GM21528 (cell line): Measurements from ENCODE around the gene ALLC.

Experiments used
- ATAC-seq: cut with Tn5 transposase; IDR thresholded peaks from one replicate; pipeline ENCODE4 v1.9.1; 2021; ENCODE audit warnings: mild to moderate bottlenecking, moderate library complexity; ENCODE audit not compliant: unreplicated experiment, low FRiP score

The ALLC gene

DNA sequence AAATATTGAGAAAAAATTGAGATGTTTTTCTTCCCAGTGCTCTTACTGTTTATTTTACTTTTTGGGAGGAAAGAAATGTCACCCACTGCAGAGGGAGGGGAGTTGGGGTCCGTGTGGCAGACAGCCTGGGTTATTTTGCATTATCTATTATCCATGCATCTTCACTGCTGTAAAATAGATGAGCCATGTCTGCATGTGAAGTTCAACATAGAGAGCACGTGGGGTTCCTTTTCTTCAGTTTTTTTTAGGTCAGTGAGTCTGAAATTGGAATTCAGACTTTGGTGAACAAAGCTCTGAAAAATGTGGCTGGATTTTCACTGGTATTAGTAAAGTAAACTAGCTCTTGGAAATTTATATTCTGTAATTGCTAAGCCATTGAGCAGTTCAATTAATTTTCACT lies 47.8 kb downstream of the ALLC start:
- no peak for ATAC-seq

GRCh38 chr2:3706892-3707291 lies 48.9 kb downstream of the ALLC start:
- no peak for ATAC-seq

DNA sequence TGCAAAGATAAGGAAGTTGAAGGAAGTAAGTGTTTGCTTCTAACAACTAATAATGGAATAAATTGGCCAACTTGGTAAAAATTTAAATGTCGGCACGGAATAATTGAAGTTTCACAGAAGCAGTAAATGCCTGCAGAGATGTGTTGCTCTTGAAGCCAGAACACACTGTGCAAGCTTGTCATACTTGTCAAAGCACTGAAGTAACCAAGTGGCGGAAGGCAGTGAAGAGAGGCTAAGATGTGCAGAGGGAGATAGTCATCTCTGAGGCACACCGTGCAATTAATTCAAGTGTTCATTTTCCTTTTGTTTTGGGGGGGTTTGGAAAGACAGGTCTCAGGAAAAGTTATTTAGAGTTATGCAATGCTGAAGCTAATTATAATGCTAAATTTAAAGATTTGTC lies 50.6 kb downstream of the ALLC start:
- ATAC-seq: no peak

DNA sequence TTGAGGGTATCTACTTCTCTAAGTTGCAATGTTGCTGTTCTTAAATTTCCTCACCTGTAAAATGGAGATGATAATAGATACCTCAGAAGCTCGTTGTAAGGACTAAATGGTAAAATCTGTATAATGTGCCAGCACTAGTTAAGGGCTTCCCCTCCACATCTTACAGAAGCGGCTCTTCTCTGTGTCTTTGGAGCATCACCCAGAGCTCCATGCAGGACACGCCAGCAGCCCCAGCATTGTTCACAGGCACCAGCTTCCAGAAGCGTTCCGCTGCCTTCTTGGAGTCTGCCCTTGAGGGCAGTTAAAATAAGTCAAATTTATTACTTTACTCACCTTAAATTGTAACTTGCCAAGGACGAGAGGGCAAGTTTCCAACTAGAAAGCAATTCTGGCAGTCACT lies 51.2 kb downstream of the ALLC start:
- no peak for ATAC-seq

- no peak for ATAC-seq
Measured at GRCh38 chr2:3712424-3712823, 54.4 kb downstream of the ALLC start.

DNA sequence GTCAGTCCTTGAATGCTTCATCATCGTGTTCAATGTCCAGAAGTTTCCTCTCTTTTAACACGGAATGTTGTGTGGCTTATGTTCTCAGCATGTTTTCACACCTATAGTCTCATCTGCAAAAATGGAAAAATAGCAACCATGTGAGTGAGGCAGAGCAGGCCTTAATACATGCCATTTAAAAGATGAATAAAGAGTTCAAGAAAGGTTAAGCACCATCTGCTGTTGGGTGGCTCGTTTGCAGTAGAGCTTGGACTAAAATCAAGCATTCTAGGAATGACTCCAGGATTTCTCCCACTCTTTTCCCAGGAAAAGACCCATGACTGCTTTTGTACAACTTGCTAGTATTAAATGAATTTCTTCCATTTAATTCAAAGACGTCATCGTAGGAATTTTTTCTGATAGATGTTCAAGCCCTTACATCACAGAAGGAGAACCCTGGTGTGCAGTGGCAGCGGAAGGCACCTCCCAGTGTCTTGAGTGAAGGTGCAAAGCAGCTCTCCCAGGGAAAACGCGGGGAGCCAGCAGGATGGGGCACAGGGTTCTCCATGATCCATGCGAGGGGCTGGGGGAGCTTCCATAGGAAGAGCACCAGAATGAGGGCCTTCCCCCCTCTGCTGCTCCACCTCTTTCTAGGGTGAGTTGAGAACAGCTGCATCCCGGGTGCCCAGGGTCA lies 55.0 kb downstream of the ALLC start:
- no peak for ATAC-seq

DNA sequence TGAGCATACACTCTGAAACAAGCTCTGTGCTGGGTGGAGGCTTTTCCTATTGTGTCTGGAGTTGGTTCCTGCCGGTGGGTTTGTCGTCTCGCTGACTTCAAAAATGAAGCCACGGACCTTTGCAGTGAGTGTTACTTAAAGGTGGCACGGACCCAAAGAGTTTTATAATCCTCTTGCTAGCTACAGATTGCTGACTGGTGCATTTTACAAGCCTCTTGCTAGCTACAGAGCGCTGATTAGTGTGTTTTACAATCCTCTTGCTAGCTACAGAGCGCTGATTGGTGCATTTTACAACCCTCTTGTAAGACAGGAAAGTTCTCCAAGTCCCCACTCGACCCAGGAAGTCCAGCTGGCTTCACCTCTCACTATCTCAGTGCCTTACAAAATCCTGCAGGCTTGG lies 60.7 kb downstream of the ALLC start:
- no peak for ATAC-seq

DNA sequence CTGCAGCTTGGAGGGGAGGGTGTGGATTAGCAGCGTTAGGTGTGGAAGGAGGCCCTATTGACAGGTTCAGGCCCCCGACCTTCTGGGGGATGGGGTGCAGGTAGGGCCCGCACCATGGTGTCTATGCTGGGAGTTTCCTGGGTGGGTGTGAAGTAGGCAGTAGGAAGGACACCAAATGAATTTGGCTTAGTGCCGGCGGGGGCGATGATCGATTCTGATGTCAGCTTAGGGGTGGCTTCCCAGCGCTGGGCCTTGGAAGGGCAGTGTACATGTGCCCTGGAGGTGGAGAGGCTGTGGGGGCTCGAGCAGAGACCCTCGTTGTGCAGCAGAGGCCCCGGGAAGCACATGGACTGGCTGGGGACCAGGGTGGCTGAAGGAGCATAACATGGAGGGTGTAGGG lies 67.0 kb downstream of the ALLC start:
- no peak for ATAC-seq

DNA sequence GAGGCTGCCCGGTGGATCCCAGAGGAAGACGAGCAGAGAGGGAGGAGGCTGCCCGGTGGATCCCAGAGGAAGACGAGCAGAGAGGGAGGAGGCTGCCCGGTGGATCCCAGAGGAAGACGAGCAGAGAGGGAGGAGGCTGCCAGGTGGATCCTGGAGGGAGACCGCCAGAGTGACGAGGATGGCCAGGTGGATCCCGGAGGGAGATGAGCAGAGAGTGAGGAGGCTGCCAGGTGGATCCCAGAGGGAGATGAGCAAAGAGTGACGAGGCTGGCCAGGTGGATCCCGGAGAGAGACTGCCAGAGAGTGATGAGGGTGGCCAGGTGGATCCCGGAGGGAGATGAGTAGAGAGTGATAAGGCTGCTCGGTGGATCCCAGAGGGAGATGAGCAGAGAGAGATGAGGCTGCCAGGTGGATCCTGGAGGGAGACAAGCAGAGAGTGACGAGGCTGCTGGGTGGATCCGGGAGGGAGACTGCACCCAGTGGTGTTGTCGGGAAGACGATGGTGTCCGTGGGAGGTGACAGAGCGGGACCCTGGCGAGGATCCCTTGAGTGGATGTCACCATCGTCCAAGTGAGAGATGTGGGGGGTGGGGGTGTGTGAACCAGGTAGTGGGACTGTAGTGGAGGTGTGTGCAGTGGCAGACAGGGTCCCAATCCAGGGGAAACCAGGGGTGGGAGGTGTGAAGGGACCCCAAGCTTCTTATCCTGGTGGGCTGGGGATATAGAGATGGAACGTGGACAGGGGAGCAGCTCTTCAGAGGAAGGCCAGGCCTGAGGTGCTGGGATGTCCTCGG lies 67.7 kb downstream of the ALLC start:
- ATAC-seq: no peak

DNA sequence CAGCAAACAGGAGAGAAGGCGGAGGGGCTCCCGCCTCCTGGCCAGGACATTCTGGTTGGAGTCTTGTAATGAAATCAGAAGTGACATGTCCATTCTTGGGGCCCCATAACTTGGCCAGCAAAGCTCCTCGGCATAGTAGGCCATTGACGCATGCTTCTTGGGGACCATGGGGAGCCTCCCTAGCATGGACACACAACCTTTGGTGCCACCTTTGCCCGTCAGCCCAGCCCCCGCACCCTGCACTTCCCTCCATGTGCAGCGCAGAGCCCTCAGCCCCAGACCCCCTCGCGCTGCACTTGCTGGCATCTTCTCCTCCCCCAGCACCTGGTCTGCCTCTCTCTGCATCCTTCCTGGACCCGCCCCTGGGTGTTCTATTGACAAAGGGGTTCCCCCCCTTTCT lies 68.5 kb downstream of the ALLC start:
- no peak for ATAC-seq

GRCh38 chr2:3727397-3728045 lies 69.5 kb downstream of the ALLC start:
- ATAC-seq: no peak

GRCh38 chr2:3728104-3729054 lies 70.4 kb downstream of the ALLC start:
- no peak for ATAC-seq

DNA sequence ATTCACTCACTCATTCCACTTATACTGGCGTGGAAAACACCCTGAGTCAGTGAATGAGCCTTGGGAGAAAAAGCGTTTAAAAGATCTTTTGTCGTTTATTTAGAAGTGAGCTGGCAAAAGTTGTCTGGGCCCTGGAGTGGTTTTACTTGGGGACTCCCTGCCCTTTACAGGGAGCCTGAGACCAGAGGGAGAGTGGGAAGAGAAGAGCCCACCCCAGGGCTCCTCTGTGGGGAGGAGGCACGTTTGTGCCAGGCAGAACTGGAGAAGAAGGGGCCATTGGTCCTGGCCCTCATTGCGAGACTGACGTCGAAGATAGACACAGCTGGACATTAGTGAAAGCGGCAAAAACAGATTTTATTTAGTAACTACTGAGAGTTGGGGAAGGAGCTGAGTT lies 71.1 kb downstream of the ALLC start:
- ATAC-seq: no peak

- no peak for ATAC-seq
Measured at GRCh38 chr2:3729786-3730185, 71.8 kb downstream of the ALLC start.

GRCh38 chr2:3730646-3731045 lies 72.6 kb downstream of the ALLC start:
- ATAC-seq: no peak

DNA sequence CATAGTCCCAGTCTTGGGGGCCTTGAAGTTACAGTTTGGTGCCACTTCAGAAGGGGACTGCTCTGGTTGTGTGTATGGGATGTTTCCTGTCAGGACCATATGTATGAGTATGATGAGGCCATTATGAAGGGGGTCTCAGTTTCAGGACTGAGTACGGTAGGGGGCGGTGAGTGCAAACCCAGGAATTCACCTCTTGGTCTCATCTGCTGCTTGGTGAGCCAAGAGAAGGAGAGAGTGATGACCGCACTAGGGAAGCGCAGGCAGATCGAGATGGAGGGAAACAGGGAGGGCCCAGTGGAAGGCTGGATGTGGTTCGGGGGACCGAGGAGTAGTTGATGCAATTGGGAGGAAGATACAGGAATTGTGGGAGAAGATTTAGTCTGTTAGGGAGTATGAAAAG lies 73.8 kb downstream of the ALLC start:
- no peak for ATAC-seq

DNA sequence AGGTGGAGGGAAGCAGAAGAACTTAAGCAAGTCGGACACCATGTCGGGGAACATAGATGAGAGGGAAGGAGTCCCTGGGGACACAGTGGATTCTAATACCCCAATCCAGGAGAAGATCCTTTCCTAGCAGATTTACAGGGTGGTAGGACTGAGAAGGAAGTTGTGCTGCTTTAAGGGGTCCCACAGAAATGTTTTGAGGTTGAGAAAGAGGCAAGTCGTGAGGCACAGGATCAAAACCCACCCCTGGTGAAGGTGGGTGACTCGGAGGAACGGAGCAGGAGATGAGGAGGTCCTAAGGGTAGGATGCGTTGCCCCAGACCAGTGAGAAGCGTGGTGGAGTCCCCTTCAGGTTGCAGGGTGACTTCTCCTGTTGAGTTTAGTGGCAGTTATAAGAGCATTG lies 78.1 kb downstream of the ALLC start:
- ATAC-seq: no peak

DNA sequence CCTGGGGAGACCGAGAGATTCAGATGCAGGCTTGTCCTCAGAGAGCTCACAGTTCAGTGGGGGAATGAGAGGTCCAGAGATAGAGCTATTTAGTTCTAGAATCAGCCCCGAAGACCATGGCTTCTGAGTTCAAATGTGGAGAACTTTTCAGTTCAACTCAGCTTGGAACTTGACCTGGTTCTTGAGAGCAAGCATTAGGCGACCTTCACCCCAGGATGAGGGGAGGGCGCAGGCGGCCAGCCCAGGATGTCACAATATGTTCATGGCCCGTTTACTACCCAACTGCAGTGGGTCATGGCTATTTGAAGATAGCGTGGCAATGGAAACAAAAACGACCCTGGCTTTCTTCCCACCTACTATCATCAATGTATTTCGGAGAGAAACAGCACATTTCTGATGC lies 79.1 kb downstream of the ALLC start:
- no peak for ATAC-seq

DNA sequence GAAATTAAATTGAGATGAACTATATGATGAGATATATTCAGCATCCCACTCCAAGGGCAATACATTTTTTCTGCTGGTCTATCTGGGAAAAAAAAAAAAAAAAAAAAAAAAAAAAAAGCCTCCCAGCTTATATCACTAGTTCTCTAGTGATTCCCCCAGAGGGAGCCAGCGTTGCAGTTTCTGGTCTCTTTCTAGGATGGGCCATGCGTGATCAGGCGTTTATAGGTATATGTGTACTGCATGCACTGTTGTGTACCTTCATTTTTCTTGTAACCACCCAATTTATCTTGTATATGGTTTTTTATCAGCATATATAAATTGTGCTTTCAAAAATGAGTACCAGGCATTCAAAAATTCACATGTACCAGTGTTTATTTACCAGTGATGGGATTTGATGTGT lies 80.5 kb downstream of the ALLC start:
- no peak for ATAC-seq

DNA sequence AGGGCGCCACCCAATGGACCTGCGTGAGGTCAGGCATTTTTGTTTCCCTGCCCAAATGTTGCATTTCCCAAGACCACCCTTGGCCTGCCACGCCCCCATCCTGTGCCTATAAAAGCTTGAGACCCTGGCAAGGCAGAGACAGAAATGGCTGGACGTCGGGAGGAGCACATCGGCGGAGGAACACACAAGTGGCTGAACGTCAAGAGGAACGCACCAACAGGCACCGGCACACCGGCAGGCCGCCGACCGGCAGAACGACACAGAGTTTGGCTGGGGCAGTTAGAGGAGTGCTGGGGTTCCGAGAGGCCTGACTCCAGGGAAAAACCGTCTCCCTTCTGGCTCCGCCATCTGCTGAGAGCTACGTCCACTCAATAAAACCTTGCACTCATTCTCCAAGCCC lies 81.3 kb downstream of the ALLC start:
- no peak for ATAC-seq

- no peak for ATAC-seq
Measured at GRCh38 chr2:3741396-3741795, 83.4 kb downstream of the ALLC start.
